IMR-90 (cell line): Measurements from ENCODE around the gene EFCAB5. TPM values are rescaled to one million over a fixed set of nuclear protein-coding genes. Genes with fewer than 3 reads are reported as not detected.

Source experiments
- ATAC-seq: fragments of 200-7000 bp; cut with Tn5 transposase; 2 replicates; pipeline ENCODE4 v1.9.1; 2020; ENCODE audit warnings: low read depth, mild to moderate bottlenecking, moderate library complexity
- BruUV-seq: library from RNA; stranded (reverse); fragments of 400-500 nt; replicated peaks from 2 replicates; lab custom pipeline; 2021; lab: Mats Ljungman, UMichigan
- CTCF ChIA-PET: fragments of 300-600 bp; formaldehyde crosslinking; extraction: SDS; loops from one replicate; lab custom pipeline; 2021; ENCODE audit warnings: antibody characterized with exemption; lab: Yijun Ruan, JAX
- POLR2A ChIA-PET: fragments of 300-600 bp; sonication (Branson Sonifier 250); formaldehyde crosslinking; loops from one replicate; lab custom pipeline; 2022; ENCODE audit warnings: antibody characterized with exemption; ENCODE audit not compliant: unreplicated experiment; lab: Charles Lee
- DNase-seq: peaks from one replicate; pipeline ENCODE4 v3.0.0; 2013
- H2AFZ ChIP-seq: replicated peaks from 2 replicates; pipeline ENCODE3; 2013; ENCODE audit warnings: low read length, mild to moderate bottlenecking; ENCODE audit not compliant: poor library complexity
- H2AK5ac ChIP-seq: 2 replicates; pipeline ENCODE4 v1.6.1; 2013; ENCODE audit warnings: low read depth, low read length, inconsistent platforms
- H2AK9ac ChIP-seq: replicated peaks from 2 replicates; pipeline ENCODE3; 2013; ENCODE audit warnings: mild to moderate bottlenecking, low read depth, low read length, moderate library complexity; ENCODE audit not compliant: poor library complexity
- H2BK120ac ChIP-seq: 2 replicates; pipeline ENCODE4 v1.6.1; 2013; ENCODE audit warnings: low read depth, low read length, inconsistent platforms
- H2BK15ac ChIP-seq: 3 replicates; pipeline ENCODE4 v1.6.1; 2013; ENCODE audit warnings: low read depth, low read length, inconsistent platforms
- H2BK20ac ChIP-seq: 2 replicates; pipeline ENCODE4 v1.6.1; 2013; ENCODE audit warnings: low read depth, mild to moderate bottlenecking, inconsistent platforms, low read length, moderate library complexity
- H2BK5ac ChIP-seq: 2 replicates; pipeline ENCODE4 v1.6.1; 2013; ENCODE audit warnings: mild to moderate bottlenecking, low read depth, low read length, inconsistent platforms; ENCODE audit not compliant: poor library complexity, severe bottlenecking
- H3K14ac ChIP-seq: replicated peaks from 2 replicates; pipeline ENCODE4 v1.6.1; 2013; ENCODE audit warnings: low read depth, low read length, inconsistent platforms
- H3K18ac ChIP-seq: 2 replicates; pipeline ENCODE4 v1.6.1; 2013; ENCODE audit warnings: low read depth, low read length, control low read depth
- H3K23ac ChIP-seq: 2 replicates; pipeline ENCODE4 v1.6.1; 2013; ENCODE audit warnings: low read depth, low read length, inconsistent platforms
- H3K27ac ChIP-seq: 2 replicates; pipeline ENCODE4 v1.5.1; 2013; ENCODE audit warnings: mild to moderate bottlenecking, control low read depth, low read length; ENCODE audit not compliant: insufficient read depth
- H3K27me3 ChIP-seq: 2 replicates; pipeline ENCODE4 v1.6.1; 2013; ENCODE audit warnings: low read length; ENCODE audit not compliant: control insufficient read depth, insufficient read depth
- H3K36me3 ChIP-seq: 2 replicates; pipeline ENCODE4 v1.6.1; 2013; ENCODE audit warnings: low read length, mixed read lengths; ENCODE audit not compliant: control insufficient read depth, insufficient read depth
- H3K4ac ChIP-seq: 2 replicates; pipeline ENCODE4 v1.6.1; 2013; ENCODE audit warnings: low read depth, low read length, inconsistent platforms
- H3K4me1 ChIP-seq: 2 replicates; pipeline ENCODE4 v1.6.1; 2013; ENCODE audit warnings: low read length, mixed read lengths; ENCODE audit not compliant: control insufficient read depth, insufficient read depth
- H3K4me2 ChIP-seq: 2 replicates; pipeline ENCODE4 v1.6.1; 2013; ENCODE audit warnings: low read depth, mild to moderate bottlenecking, control low read depth, low read length, moderate library complexity
- H3K4me3 ChIP-seq: 2 replicates; pipeline ENCODE4 v1.5.1; 2013; ENCODE audit warnings: low read depth, mild to moderate bottlenecking, control low read depth, low read length, moderate library complexity; ENCODE audit not compliant: insufficient read depth
- H3K56ac ChIP-seq: 2 replicates; pipeline ENCODE4 v1.6.1; 2013; ENCODE audit warnings: low read length, inconsistent platforms; ENCODE audit not compliant: insufficient read depth; ENCODE audit errors: extremely low read depth
- H3K79me1 ChIP-seq, 2 experiments: 2 replicates each; pipeline ENCODE4 v1.6.1; 2013; ENCODE audit warnings: low read length in 2 of 2, inconsistent platforms in 1 of 2, low read depth in 1 of 2
- H3K9ac ChIP-seq: 2 replicates; pipeline ENCODE4 v1.6.1; 2013; ENCODE audit warnings: low read depth, low read length, control low read depth
- H3K9me1 ChIP-seq: 2 replicates; pipeline ENCODE4 v1.6.1; 2013; ENCODE audit warnings: low read length, inconsistent platforms; ENCODE audit not compliant: insufficient read depth
- H3K9me3 ChIP-seq: 2 replicates; pipeline ENCODE4 v1.6.1; 2013; ENCODE audit warnings: low read length; ENCODE audit not compliant: control insufficient read depth, insufficient read depth
- H4K20me1 ChIP-seq: 2 replicates; pipeline ENCODE4 v1.6.1; 2013; ENCODE audit warnings: low read length, inconsistent platforms; ENCODE audit not compliant: insufficient read depth
- H4K5ac ChIP-seq: 2 replicates; pipeline ENCODE4 v1.6.1; 2013; ENCODE audit warnings: mild to moderate bottlenecking, low read depth, low read length, control low read depth
- H4K8ac ChIP-seq, 2 experiments: 2 replicates each; pipeline ENCODE4 v1.6.1; 2013; ENCODE audit warnings: low read depth in 2 of 2, low read length in 2 of 2, control low read depth in 1 of 2, inconsistent platforms in 1 of 2
- H4K91ac ChIP-seq: 2 replicates; pipeline ENCODE4 v1.6.1; 2013; ENCODE audit warnings: low read depth, low read length, inconsistent platforms; ENCODE audit not compliant: insufficient read depth
- CEBPB ChIP-seq: IDR thresholded peaks from 2 replicates; pipeline ENCODE4 v1.6.1; 2012; ENCODE audit warnings: low read depth, low read length, improper control_type of control experiment
- MXI1 ChIP-seq: IDR thresholded peaks from 2 replicates; pipeline ENCODE4 v1.6.1; 2012; ENCODE audit warnings: low read depth, mild to moderate bottlenecking, low read length, moderate library complexity, borderline replicate concordance
- RFX5 ChIP-seq: IDR thresholded peaks from 2 replicates; pipeline ENCODE4 v1.8.0; 2012; ENCODE audit warnings: low read depth, mild to moderate bottlenecking, low read length, moderate library complexity
- SMC3 ChIP-seq: fragments of 150-350 bp; IDR thresholded peaks from 2 replicates; pipeline ENCODE4 v1.6.1; 2016; ENCODE audit warnings: low read depth, mild to moderate bottlenecking, antibody characterized with exemption, low read length, moderate library complexity
- dilution Hi-C: fragments of 300-500 bp; cut with HindIII; formaldehyde crosslinking; loops from one replicate; pipeline ENCODE4 v1.14.3; 2018; ENCODE audit warnings: low sequenced_read_pairs; ENCODE audit not compliant: unreplicated experiment
- in situ Hi-C: fragments of 300-500 bp; cut with MboI; formaldehyde crosslinking; loops from 3 replicates; pipeline ENCODE4 v1.14.3; 2019; ENCODE audit warnings: low sequenced_read_pairs, inconsistent platforms, mixed read lengths
- intact Hi-C: fragments of 100-400 bp; cut with micrococcal nuclease; formaldehyde crosslinking; loops from 2 replicates; pipeline ENCODE4 v1.10.0; 2022
- polyA plus RNA-seq, 3 experiments: library from polyadenylated mRNA; depleted of rRNA; stranded (reverse); fragments of >200 nt; gene quantifications; 2 replicates each; pipeline ENCODE4 v1.2.3, GENCODE V29; 2012; ENCODE audit warnings: low replicate concordance in 1 of 3
- total RNA-seq: library from RNA; depleted of rRNA; stranded (reverse); fragments of >200 nt; gene quantifications from 2 replicates; pipeline ENCODE4 v1.2.3, GENCODE V29; 2012

Gene EFCAB5
- total and polyA plus RNA-seq, 2 of the 4 experiments (the other 2 are of a cell fraction) = 0.14 TPM; not detected in 1

- TF ChIP-seq CEBPB (peak; percentile 68), SMC3 (peak; percentile 67), MXI1 (peak; percentile 73; the same call in 1 of the 2 replicates)
Observed at GRCh38 chr17:30104575-30105339, 163.3 kb downstream of the EFCAB5 start (continued).

DNA sequence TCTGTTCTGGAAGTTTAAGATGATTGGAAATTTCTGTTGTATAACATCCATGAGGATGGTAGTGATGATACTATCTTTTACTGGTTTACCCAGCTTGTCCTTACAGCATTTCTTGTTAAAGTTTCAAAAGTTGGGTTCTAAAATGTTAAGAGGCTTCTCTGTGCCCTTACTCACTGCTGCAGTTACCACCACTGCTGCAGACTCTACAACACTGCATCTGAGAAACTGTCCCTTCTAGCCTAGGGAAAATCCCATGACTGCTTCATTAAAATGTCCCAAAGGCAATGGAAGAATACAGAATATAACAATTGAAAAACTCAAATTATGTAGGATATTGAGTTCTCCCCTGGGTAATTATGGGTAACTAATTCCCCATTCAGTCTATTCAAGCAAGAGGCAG is 171.4 kb downstream of the EFCAB5 start:
- Histone ChIP-seq H2BK20ac (no peak overlapping the region), H3K27me3 (no peaks in the 10 kb centered on the region; the same call in 1 of the 2 replicates), H3K9me3 (no peaks in the 10 kb centered on the region), H2BK120ac (no peak overlapping the region), H2AFZ (no peak overlapping the region), H3K27ac (no peak overlapping the region), H3K23ac (no peak overlapping the region), H3K4me3 (no peak overlapping the region), H2BK15ac (no peak overlapping the region), H2AK9ac (no peak overlapping the region), H3K14ac (no peak overlapping the region), H3K79me1 (peaks cover 0 to 11% of the 10 kb centered on the region in 2 experiments; a peak in 2 of 4 replicates), H2AK5ac (no peak overlapping the region), H3K4ac (no peak overlapping the region), H4K5ac (no peak overlapping the region), H3K9ac (no peak overlapping the region), H3K9me1 (no peaks in the 10 kb centered on the region), H2BK5ac (no peak overlapping the region), H3K56ac (no peak overlapping the region), H4K20me1 (no peaks in the 10 kb centered on the region; the same call in 1 of the 2 replicates), H4K8ac (no peak overlapping the region), H3K18ac (no peak overlapping the region), H4K91ac (no peak overlapping the region), H3K4me2 (no peak overlapping the region), H3K4me1 (no peaks in the 10 kb centered on the region), H3K36me3 (no peaks in the 10 kb centered on the region)
- CTCF ChIA-PET = interaction anchor here (1.5 to 3.4 kb wide), 2 partner anchors 8 to 20 kb away, joined by 4 to 21 read pairs; no protein-coding TSS in a partner anchor
- ATAC-seq (no peak), DNase-seq (no peak)
- in situ Hi-C loops = no loop called here
- POLR2A ChIA-PET = no interaction called here
- intact Hi-C loops = no loop called here
- dilution Hi-C loops = no loop called here
- TF ChIP-seq RFX5 = no peak
- no TSS peak for BruUV-seq
